Cardiac muscle cell (in vitro differentiated cells and primary cell): Measurements from ENCODE around the gene LRFN4. TPM values are rescaled to one million over a fixed set of nuclear protein-coding genes. Genes with fewer than 3 reads are reported as not detected.

Experiments used
- DNase-seq, 2 donors: peaks; one replicate each; pipeline versions ENCODE4 v3.0.0 to v3.0.0-alpha.2; 2010 to 2017; ENCODE audit warnings: low read depth in 1 of 2, low spot score in 1 of 2
- H3K27ac ChIP-seq: fragments of 200-600 bp; sonication (generic); 2 replicates; pipeline ENCODE4 v1.5.1; 2016
- H3K27me3 ChIP-seq: fragments of 200-600 bp; sonication (generic); 2 replicates; pipeline ENCODE4 v1.6.0; 2016; ENCODE audit warnings: control low read depth
- H3K36me3 ChIP-seq: fragments of 200-600 bp; sonication (generic); 2 replicates; pipeline ENCODE4 v1.5.1; 2016; ENCODE audit warnings: control low read depth
- H3K4me1 ChIP-seq: fragments of 200-600 bp; sonication (generic); 2 replicates; pipeline ENCODE4 v1.8.1; 2017; ENCODE audit warnings: low read depth, mild to moderate bottlenecking, mixed run types
- H3K4me3 ChIP-seq: fragments of 200-600 bp; sonication (generic); 2 replicates; pipeline ENCODE4 v1.5.1; 2016; ENCODE audit warnings: mild to moderate bottlenecking
- H3K9me3 ChIP-seq: fragments of 200-600 bp; sonication (generic); 2 replicates; pipeline ENCODE4 v1.5.1; 2017; ENCODE audit warnings: low read depth, mild to moderate bottlenecking, control low read depth
- polyA plus RNA-seq: library from polyadenylated mRNA; unstranded; fragments of >200 nt; fragmentation: Nextera tagmentation; extraction: Ambion mirVana; gene quantifications from 2 replicates; pipeline ENCODE4 v1.2.1, GENCODE V29; 2016
- total RNA-seq: library from RNA; depleted of rRNA; stranded (reverse); fragments of >200 nt; gene quantifications from 2 replicates; pipeline ENCODE4 v1.2.3, GENCODE V29; 2016
- TF ChIP-seq, protein P1 (sequence below): IDR thresholded peaks from 2 replicates; pipeline ENCODE4 v1.5.1; 2012; ENCODE audit warnings: low read depth, mild to moderate bottlenecking, low read length

Gene LRFN4
- total and polyA plus RNA-seq, 2 experiments from 2014 or later: 41.6 to 50.4 TPM

DNA sequence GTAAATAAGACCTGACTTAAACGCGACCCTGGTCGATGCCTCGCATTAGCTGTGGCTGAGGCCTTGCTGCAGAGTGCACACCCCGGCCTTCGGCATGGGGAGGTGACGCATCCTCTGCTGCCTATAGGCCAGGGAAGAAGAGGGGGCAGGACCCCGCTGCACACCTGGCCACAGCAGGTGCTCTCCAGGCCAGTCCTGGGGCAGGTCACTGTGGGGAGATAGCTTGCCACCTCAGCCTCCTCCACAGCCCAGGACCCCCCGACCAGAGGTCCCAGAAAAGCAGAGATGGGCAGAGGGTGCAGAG is 12.7 kb downstream of the LRFN4 start:
- H3K9me3 ChIP-seq: no peaks in the 10 kb centered on the region
- DNase-seq: no peak
- H3K4me3 ChIP-seq: no peak overlapping the region
- H3K27ac ChIP-seq: no peak overlapping the region
- no peaks in the 10 kb centered on the region for H3K27me3 ChIP-seq
- TF ChIP-seq, protein P1, sequence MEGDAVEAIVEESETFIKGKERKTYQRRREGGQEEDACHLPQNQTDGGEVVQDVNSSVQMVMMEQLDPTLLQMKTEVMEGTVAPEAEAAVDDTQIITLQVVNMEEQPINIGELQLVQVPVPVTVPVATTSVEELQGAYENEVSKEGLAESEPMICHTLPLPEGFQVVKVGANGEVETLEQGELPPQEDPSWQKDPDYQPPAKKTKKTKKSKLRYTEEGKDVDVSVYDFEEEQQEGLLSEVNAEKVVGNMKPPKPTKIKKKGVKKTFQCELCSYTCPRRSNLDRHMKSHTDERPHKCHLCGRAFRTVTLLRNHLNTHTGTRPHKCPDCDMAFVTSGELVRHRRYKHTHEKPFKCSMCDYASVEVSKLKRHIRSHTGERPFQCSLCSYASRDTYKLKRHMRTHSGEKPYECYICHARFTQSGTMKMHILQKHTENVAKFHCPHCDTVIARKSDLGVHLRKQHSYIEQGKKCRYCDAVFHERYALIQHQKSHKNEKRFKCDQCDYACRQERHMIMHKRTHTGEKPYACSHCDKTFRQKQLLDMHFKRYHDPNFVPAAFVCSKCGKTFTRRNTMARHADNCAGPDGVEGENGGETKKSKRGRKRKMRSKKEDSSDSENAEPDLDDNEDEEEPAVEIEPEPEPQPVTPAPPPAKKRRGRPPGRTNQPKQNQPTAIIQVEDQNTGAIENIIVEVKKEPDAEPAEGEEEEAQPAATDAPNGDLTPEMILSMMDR: no peak
- peaks cover 5% of the 10 kb centered on the region for H3K4me1 ChIP-seq
- no peaks in the 10 kb centered on the region for H3K36me3 ChIP-seq

DNA sequence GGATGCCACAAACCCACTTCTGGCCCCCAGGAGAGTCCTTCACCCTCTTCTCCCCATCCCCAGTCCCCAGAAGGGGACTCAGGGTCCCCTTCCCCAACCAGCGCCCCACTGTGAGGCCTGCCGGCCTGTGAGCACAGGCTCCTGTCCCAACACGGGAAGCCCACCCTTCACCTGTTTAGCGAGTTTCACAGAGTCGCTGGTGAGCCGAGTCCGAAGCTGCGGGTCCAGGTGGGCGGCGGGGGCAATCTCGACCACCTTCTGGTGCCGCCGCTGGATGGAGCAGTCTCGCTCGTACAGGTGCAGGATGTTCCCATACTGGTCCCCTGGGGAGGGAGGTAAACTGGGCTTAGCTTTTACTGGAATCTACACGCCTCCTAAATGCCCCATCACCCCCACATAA is 13.3 kb downstream of the LRFN4 start:
- TF ChIP-seq, protein P1: no peak
- DNase-seq: no peak
- Histone ChIP-seq H3K9me3 (no peaks in the 10 kb centered on the region), H3K4me1 (no peaks in the 10 kb centered on the region), H3K27ac (no peak overlapping the region), H3K4me3 (no peak overlapping the region), H3K27me3 (no peaks in the 10 kb centered on the region), H3K36me3 (no peaks in the 10 kb centered on the region)

DNA sequence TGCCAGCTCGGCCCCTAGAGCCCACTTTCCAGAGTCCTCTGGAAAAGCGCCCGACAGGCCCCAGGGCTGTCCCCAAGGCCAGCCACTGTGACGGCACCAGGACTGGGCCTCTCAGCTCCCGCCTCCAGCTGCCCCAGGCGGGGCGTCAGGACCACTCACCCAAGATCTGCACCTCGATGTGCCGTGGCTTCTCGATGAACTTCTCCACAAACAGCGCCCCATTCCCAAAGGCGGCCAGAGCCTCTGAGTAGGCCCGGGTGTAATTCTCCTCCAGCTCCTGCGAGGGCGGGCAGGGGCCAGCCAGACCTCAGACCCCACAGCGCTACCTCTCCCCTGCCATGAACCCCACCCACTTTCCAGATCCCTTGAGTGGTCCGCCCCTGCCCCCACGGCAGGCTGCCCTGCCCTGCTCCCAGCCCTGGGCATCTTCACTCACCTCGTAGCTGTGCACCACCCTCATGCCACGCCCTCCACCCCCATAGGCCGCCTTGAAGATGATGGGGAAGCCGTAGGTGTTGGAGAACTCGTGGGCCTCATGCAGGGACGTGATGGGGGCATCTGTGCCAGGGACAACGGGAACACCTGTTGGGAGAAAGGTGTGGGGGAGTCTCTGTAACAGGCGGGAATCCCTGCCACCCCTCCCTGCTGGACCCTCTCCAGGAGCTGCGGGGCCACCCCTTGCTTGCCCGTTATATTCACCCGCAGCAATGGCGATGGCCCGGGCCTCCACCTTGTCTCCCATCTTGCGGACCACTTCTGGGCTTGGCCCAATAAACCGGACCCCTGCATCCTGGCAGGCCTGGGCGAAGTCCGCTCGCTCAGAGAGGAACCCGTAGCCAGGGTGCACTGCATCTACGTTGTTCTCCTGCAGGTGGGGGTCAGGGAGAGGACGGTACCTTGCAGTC is 14.0 kb downstream of the LRFN4 start:
- no peak overlapping the region for H3K4me3 ChIP-seq
- no peak for DNase-seq
- H3K27me3 ChIP-seq: no peaks in the 10 kb centered on the region
- TF ChIP-seq, protein P1: no peak
- no peaks in the 10 kb centered on the region for H3K9me3 ChIP-seq
- H3K36me3 ChIP-seq: no peaks in the 10 kb centered on the region
- H3K4me1 ChIP-seq: no peaks in the 10 kb centered on the region
- no peak overlapping the region for H3K27ac ChIP-seq

DNA sequence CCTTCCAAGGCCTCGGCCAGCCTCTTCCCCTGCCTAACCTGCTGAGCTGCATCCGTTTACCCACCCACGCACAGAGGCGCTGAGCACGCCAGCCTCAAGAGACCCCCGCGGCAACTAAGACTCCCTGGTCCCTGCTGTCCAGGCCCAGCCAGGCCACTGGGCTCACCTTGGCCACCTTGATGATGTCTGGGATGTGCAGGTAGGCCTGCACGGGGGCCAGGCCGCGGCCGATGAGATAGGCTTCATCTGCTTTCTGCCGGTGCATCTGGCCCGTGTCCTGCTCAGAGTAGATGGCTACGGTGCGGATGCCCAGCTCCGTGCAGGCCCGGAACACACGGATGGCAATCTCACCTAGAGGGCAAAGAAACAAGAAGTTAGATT is 14.6 kb downstream of the LRFN4 start:
- no peak overlapping the region for H3K27ac ChIP-seq
- peaks cover 4% of the 10 kb centered on the region for H3K4me1 ChIP-seq
- TF ChIP-seq, protein P1: no peak
- no peaks in the 10 kb centered on the region for H3K36me3 ChIP-seq
- no peaks in the 10 kb centered on the region for H3K9me3 ChIP-seq
- H3K27me3 ChIP-seq: no peaks in the 10 kb centered on the region
- no peak for DNase-seq
- H3K4me3 ChIP-seq: no peak overlapping the region

DNA sequence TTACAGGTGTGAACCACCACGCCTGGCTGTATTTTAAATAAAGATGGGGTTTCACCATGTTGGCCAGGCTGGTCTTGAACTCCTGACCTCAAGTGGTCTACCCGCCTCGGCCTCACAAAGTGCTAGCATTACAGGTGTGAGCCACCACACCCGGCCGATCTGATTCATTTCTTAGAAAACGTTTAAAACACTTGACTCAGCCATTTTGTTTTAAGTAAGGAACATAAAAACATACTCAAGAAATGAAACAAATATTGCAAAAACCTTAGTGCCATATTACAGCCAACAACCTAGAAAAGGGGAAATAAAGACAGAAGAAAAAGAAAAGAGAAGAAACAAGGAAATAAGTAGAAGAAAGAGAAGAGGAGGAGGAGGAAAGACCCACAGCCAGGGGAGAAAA is 17.4 kb downstream of the LRFN4 start:
- H3K9me3 ChIP-seq: no peaks in the 10 kb centered on the region
- no peaks in the 10 kb centered on the region for H3K36me3 ChIP-seq
- H3K27me3 ChIP-seq: no peaks in the 10 kb centered on the region
- TF ChIP-seq, protein P1: no peak
- H3K27ac ChIP-seq: no peak overlapping the region
- no peak for DNase-seq
- H3K4me3 ChIP-seq: no peak overlapping the region
- H3K4me1 ChIP-seq: peaks cover 11% of the 10 kb centered on the region
